ENCODE measurements around the gene FCGBP. TPM values are rescaled to one million over a fixed set of nuclear protein-coding genes. Genes with fewer than 3 reads are reported as not detected.

The FCGBP gene
- total RNA-seq, 1 donor from 2014 or later, result 95.3 TPM

GRCh38 chr19:39924952-39925351 lies 9.5 kb downstream of the FCGBP start:
- intact Hi-C loops (cut with DNase I), result no loop called here
- ATAC-seq (no peak), DNase-seq (no peak)
- Histone ChIP-seq H3K4me1 (no peaks in the 10 kb centered on the region), H3K36me3 (no peaks in the 10 kb centered on the region), H3K9me3 (no peaks in the 10 kb centered on the region), H3K27me3 (ENCODE audit: low read depth) (no peaks in the 10 kb centered on the region), H3K4me3 (no peak overlapping the region), H3K27ac (no peak overlapping the region)
- TF ChIP-seq, protein P1, sequence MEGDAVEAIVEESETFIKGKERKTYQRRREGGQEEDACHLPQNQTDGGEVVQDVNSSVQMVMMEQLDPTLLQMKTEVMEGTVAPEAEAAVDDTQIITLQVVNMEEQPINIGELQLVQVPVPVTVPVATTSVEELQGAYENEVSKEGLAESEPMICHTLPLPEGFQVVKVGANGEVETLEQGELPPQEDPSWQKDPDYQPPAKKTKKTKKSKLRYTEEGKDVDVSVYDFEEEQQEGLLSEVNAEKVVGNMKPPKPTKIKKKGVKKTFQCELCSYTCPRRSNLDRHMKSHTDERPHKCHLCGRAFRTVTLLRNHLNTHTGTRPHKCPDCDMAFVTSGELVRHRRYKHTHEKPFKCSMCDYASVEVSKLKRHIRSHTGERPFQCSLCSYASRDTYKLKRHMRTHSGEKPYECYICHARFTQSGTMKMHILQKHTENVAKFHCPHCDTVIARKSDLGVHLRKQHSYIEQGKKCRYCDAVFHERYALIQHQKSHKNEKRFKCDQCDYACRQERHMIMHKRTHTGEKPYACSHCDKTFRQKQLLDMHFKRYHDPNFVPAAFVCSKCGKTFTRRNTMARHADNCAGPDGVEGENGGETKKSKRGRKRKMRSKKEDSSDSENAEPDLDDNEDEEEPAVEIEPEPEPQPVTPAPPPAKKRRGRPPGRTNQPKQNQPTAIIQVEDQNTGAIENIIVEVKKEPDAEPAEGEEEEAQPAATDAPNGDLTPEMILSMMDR (IDR thresholded peaks at IDR 0.05), result no peak

DNA sequence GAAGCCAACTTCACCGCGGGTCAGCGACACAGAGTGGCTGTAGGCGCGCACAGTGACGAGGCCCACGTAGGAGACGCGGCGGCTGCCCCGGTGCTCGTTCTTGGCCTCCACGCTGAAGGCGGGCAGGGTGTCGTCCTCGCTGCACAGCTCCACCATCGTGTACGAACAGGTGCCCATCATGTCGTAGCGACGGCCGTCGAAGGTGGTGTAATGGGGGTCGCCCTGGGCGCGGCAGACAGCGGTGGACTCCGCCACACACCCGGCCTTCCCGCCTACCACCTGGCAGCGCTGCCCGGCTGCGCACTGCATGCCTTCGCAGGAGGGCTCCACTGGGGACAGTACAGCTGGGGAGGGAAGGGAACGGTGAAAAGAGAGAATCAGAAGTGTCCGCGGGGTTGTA lies 10.0 kb downstream of the FCGBP start:
- H3K4me1 ChIP-seq, result no peaks in the 10 kb centered on the region
- DNase-seq (no peak), ATAC-seq (no peak)
- no peak overlapping the region for H3K4me3 ChIP-seq
- no peaks in the 10 kb centered on the region for H3K9me3 ChIP-seq
- H3K27me3 ChIP-seq (ENCODE audit: low read depth), result no peaks in the 10 kb centered on the region
- intact Hi-C loops (cut with DNase I), result no loop called here
- TF ChIP-seq, protein P1 (IDR thresholded peaks at IDR 0.05), result no peak
- no peaks in the 10 kb centered on the region for H3K36me3 ChIP-seq
- H3K27ac ChIP-seq, result no peak overlapping the region

GRCh38 chr19:39923862-39924261 lies 10.6 kb downstream of the FCGBP start:
- intact Hi-C loops (cut with DNase I), result no loop called here
- Histone ChIP-seq H3K27ac (no peak overlapping the region), H3K27me3 (ENCODE audit: low read depth) (no peaks in the 10 kb centered on the region), H3K4me3 (no peak overlapping the region), H3K4me1 (no peaks in the 10 kb centered on the region), H3K9me3 (no peaks in the 10 kb centered on the region), H3K36me3 (no peaks in the 10 kb centered on the region)
- DNase-seq (no peak), ATAC-seq (no peak)
- TF ChIP-seq, protein P1 (IDR thresholded peaks at IDR 0.05), result no peak

- Histone ChIP-seq H3K27ac (no peak overlapping the region), H3K9me3 (no peaks in the 10 kb centered on the region), H3K4me1 (no peaks in the 10 kb centered on the region), H3K4me3 (no peak overlapping the region), H3K27me3 (ENCODE audit: low read depth) (peaks cover 8% of the 10 kb centered on the region), H3K36me3 (no peaks in the 10 kb centered on the region)
- ATAC-seq (no peak), DNase-seq (no peak)
- intact Hi-C loops (cut with DNase I), result no loop called here
- TF ChIP-seq, protein P1 (IDR thresholded peaks at IDR 0.05), result no peak
These were observed 14.5 kb downstream of the FCGBP start for GRCh38 chr19:39919976-39920375.

- TF ChIP-seq, protein P1 (IDR thresholded peaks at IDR 0.05), result no peak
- H3K4me1 ChIP-seq, result no peaks in the 10 kb centered on the region
- intact Hi-C loops (cut with DNase I), result no loop called here
- no peak for DNase-seq
- no peak overlapping the region for H3K4me3 ChIP-seq
- peaks cover 14% of the 10 kb centered on the region for H3K27me3 ChIP-seq (ENCODE audit: low read depth)
- H3K36me3 ChIP-seq, result no peaks in the 10 kb centered on the region
- no peak overlapping the region for H3K27ac ChIP-seq
- ATAC-seq, result no peak
- no peaks in the 10 kb centered on the region for H3K9me3 ChIP-seq
These were observed 16.2 kb downstream of the FCGBP start for GRCh38 chr19:39918183-39918651.
